GM10266 (cell line): ENCODE results near the gene WDR36.

Experiments
- DNase-seq: peaks from one replicate; pipeline ENCODE4 v3.0.0; 2012; ENCODE audit errors: extremely low spot score
- TF ChIP-seq, protein P1 (sequence below): IDR thresholded peaks from 2 replicates; pipeline ENCODE4 v1.5.1; 2012; ENCODE audit warnings: mild to moderate bottlenecking, low read depth; ENCODE audit not compliant: control insufficient read depth, insufficient read depth; ENCODE audit errors: missing control alignments

WDR36 gene

DNA sequence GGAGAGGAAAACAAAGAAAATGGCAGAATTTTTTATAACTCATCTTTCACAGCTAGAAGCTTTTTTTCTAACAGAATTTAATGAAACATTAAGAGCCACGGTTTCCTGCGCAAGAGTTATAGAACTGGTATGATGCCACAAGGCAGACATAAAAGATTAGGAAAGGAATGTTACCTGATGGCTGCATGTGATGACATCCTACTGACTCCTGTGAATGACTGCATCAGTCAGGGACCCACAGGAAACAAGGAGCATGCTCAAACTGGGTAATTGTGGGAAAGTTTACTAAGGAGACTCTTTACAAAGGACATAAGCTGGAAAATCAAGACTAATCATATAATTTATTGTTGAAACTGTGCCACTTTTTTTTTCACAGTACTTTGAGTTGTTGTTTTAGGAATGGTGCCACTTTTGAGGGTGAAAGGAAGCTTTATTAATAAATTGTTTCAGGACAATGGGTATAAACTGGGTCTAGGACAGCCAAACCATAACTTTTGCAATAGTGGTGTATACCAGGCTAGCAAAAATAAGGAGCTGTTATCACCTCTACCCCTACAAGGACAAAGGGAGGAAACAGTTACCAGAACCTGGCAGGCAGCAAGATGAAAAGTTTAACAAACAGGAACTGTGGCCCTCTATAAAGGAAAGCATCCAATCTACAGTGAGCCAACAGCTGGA is 25.7 kb upstream of the WDR36 start:
- TF ChIP-seq, protein P1, sequence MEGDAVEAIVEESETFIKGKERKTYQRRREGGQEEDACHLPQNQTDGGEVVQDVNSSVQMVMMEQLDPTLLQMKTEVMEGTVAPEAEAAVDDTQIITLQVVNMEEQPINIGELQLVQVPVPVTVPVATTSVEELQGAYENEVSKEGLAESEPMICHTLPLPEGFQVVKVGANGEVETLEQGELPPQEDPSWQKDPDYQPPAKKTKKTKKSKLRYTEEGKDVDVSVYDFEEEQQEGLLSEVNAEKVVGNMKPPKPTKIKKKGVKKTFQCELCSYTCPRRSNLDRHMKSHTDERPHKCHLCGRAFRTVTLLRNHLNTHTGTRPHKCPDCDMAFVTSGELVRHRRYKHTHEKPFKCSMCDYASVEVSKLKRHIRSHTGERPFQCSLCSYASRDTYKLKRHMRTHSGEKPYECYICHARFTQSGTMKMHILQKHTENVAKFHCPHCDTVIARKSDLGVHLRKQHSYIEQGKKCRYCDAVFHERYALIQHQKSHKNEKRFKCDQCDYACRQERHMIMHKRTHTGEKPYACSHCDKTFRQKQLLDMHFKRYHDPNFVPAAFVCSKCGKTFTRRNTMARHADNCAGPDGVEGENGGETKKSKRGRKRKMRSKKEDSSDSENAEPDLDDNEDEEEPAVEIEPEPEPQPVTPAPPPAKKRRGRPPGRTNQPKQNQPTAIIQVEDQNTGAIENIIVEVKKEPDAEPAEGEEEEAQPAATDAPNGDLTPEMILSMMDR = no peak
- no peak for DNase-seq

- DNase-seq = no peak
- TF ChIP-seq, protein P1 = no peak
Observed at GRCh38 chr5:111068213-111068612, 23.9 kb upstream of the WDR36 start.

DNA sequence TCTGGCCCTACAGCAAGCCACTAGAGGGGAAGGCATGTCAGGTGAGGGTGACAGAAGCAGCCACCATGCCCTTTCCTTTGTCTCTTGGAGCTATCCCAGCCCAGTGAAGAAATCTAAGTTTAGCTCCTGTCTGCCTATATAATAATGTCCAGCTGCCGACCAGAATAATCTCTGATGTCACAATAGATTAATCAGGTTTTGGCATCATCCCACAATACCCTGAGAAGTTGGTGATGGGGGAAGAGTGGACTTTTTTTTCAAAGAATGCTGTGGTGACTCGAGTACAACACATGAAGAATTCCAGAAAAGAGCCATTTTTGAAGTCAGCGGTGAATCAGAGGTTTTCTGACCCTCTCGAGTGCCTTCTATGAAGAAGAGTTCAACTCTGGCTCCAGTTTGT is 22.3 kb upstream of the WDR36 start:
- DNase-seq = no peak
- TF ChIP-seq, protein P1 = no peak

GRCh38 chr5:111070272-111071134 is 21.6 kb upstream of the WDR36 start:
- DNase-seq = no peak

GRCh38 chr5:111071413-111071812 is 20.7 kb upstream of the WDR36 start, which contains the start of gene TSLP:
Gene TSLP, plus strand, starts transcription at chr5:111071713. Its CDS starts 178 bp downstream, at chr5:111071891.
- TF ChIP-seq, protein P1 = no peak
- DNase-seq = no peak

More at GRCh38 chr5:111070272-111071134, 21.6 kb upstream of the WDR36 start:
- TF ChIP-seq, protein P1 = no peak

DNA sequence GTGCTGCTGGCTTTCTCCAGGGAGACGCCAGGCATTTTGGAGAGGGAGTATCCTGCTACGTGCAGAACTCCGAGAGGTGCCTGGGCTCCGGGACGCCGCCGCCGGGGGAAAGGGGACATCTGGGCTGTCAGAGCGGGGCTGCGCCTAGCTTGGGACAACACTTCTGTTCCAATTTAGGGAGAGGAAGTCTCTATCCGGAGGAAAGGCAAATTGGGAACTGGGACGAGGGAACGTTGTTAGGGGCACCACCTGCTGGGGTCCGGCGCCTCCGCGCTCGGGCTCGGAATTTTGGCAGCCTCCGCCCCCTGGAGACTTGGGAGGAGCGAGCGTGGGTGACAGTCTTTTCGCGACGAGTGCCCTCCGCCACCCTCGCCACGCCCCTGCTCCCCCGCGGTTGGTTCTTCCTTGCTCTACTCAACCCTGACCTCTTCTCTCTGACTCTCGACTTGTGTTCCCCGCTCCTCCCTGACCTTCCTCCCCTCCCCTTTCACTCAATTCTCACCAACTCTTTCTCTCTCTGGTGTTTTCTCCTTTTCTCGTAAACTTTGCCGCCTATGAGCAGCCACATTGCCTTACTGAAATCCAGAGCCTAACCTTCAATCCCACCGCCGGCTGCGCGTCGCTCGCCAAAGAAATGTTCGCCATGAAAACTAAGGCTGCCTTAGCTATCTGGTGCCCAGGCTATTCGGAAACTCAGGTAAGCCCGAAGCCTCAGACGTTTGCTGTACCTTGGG is 19.0 kb upstream of the WDR36 start:
- peak; percentile 31 for DNase-seq
- TF ChIP-seq, protein P1 = no peak

- no peak for DNase-seq
- TF ChIP-seq, protein P1 = no peak
Observed at GRCh38 chr5:111074244-111074643, 17.9 kb upstream of the WDR36 start.
